Fibroblast of mammary gland (primary cell): Measurements from ENCODE around the gene CDK5RAP3.

Source experiments
- DNase-seq: peaks from one replicate; pipeline ENCODE4 v3.0.0-alpha.2; 2010; ENCODE audit warnings: low read depth
- H3K4me3 ChIP-seq: 2 replicates; pipeline ENCODE4 v1.5.1; 2011; ENCODE audit warnings: low read depth, mild to moderate bottlenecking, low read length, moderate library complexity; ENCODE audit not compliant: control insufficient read depth
- TF ChIP-seq, protein P1 (sequence below): conservative IDR thresholded peaks from 2 replicates; pipeline ENCODE4 v1.5.1; 2011; ENCODE audit warnings: low read depth, low read length, inconsistent platforms; ENCODE audit not compliant: control insufficient read depth, insufficient read depth

The CDK5RAP3 gene

DNA sequence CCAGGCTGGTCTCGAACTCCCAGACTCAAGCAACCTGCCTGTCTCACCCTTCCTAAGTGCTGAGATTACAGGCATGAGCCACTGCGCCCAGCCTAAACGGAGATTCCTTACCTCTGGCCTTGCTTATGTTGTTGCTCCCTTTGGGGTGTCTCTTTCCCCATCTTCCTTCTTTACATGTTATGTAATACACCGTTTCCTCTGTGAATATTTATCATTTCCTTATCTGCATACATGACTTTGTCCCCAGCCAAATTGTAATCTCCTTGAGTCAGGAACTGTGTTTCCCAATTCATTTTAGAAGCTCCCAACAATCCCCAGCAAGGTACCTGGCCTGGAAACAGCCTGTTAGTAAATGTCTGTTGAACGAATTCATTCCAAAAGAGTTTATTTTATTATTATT, 51.0 kb downstream of the CDK5RAP3 start:
- H3K4me3 ChIP-seq = no peak overlapping the region
- TF ChIP-seq, protein P1, sequence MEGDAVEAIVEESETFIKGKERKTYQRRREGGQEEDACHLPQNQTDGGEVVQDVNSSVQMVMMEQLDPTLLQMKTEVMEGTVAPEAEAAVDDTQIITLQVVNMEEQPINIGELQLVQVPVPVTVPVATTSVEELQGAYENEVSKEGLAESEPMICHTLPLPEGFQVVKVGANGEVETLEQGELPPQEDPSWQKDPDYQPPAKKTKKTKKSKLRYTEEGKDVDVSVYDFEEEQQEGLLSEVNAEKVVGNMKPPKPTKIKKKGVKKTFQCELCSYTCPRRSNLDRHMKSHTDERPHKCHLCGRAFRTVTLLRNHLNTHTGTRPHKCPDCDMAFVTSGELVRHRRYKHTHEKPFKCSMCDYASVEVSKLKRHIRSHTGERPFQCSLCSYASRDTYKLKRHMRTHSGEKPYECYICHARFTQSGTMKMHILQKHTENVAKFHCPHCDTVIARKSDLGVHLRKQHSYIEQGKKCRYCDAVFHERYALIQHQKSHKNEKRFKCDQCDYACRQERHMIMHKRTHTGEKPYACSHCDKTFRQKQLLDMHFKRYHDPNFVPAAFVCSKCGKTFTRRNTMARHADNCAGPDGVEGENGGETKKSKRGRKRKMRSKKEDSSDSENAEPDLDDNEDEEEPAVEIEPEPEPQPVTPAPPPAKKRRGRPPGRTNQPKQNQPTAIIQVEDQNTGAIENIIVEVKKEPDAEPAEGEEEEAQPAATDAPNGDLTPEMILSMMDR = no peak
- no peak for DNase-seq

DNA sequence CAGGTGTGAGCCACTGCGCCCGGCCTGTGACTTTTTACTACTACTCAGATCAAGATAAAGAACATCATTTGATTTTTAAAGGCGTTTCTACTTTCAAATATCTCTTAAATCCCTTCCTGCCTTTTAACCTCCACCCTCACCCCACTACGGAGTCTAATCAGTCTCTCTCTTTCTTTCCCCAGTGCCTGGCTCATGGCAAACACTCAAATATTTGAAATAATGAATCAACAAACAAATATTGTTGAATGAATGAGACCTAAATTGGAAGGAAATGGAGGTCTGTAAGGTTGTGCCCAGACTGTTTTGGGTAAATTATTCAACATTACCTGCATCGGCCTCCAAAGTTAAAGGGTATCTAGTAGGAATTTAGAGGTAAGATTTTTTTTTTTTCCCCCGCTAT, 52.0 kb downstream of the CDK5RAP3 start:
- no peak for DNase-seq

DNA sequence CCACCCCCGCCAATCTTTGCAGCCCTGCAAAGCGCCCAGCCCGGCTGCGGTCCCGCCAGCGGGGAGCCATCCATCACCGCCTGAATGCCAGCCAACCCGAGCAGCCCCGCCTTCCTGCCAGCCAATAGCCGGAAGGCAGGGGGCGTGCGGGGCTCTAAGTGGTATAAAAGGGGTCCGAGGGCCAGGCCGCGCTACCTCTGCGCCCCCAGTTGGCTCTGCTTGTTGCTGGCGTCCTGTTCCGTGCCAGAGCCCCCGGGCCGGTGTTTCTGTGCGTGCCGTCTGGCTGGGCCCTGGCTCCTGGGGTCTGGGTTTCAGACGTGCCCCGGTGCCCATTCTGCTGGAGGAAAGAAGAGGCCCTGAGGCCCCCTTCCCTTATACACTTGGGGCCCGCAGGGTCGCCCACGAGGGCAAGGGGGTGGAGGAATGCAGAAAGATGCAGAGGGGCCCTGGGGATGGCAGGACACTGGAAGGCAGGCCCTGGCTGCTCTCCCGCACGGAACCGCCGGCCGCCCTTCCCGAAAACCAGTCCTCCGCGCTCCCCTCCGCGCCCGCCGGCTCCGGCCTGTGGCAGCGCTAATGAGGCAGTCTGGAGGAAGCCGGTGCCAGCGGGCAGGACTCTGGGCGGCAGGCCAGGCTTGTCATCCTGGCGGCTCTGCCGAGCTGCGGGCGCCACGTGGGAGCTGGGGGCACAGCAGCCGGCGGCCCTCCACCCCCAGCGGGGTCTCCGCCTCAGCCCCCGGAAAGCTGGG, 52.7 kb downstream of the CDK5RAP3 start:
- H3K4me3 ChIP-seq = peak overlapping the region; percentile 57
- peak; percentile 52 for DNase-seq
- TF ChIP-seq, protein P1 = no peak

More for the DNA sequence above, 52.0 kb downstream of the CDK5RAP3 start:
- no peak overlapping the region for H3K4me3 ChIP-seq
- TF ChIP-seq, protein P1 = no peak

DNA sequence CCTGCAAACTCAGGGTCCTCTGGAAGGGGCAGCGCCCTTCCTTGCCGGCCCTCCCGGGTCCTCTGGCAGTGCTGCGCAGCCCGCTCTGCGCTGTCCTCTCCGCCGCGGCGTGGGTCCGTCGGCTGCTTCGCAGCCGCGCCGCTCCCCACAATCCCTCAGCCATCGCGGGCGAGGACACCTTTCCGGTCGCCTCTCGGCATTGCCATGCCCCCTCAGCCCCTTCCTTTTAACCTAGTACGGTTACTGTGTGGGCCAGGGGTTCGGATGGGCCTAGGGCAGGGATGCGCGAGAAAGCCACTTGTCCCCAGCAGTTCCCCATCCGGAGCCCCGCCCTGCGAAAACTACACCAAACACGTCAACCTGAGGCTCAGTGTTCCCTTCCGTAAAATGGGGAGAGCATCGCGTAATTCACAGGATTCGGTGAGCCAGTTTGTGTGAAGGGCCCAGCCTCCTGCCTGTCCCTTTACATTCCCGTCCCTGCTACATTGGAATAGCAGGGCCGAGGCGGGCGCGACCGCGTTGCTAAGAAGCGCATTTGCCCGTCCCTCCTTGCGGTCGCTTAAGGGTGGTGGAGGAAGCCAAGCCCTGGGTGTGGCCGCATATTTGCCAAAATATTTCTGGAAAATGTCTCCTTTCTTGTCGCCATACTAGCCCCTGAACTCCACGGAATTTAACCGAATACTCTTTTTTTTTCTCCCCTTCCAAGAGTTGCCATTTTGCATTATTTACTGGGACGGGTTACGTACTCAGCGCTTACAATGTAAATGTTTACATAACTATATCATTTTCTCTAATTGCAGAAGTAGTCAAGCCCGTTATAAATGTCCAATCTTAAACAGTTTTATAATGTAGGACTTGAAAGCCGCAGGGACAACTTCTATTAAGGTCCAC, 53.5 kb downstream of the CDK5RAP3 start:
- peak; percentile 21 for DNase-seq

DNA sequence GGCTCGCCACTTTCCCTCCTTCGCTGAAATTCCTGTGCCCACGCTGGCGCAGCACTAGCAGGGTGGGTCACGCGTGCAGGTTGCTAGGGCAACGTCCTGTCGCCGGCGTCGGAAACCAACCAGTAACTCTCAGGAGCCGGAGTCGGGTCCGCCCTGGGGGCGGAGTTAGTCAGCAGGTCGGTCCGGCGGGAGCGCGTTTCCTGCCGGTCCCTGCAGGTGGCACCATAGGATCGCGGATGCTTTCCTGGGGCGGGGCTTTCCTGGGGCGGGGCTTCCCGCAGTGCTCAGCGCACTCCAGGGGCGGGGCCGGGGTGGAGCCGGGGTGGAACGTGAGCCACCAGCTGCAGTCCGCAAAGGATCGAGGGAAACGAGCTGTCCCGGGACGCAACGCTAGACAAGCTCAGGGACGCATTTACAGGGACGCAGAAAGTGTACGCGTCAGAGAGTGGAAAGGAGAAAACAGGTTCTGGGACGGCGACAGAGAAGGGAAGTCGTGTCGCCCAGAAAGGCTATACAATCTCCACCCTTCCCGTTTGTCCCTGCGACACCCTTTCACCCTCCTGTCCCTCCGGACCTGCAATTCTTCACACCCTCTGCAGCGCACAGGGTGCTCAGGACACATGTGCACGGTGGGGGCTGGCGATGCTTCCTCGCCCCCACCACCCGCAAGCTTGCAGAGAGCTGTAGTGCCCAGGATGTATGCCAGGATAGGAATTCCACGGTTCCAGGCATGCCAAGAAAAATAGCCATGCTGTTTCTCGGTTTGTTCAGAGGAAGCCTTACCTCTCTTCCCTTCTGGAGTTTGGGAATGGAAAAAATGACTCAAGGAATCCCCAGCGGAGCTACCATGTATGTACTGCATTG, 54.4 kb downstream of the CDK5RAP3 start:
- peak; percentile 95 for DNase-seq
- peak overlapping the region; percentile 57 for H3K4me3 ChIP-seq
- TF ChIP-seq, protein P1 = peak; percentile 61

More for the DNA sequence above, 53.5 kb downstream of the CDK5RAP3 start:
- H3K4me3 ChIP-seq = peak overlapping the region; percentile 57
- TF ChIP-seq, protein P1 = no peak

DNA sequence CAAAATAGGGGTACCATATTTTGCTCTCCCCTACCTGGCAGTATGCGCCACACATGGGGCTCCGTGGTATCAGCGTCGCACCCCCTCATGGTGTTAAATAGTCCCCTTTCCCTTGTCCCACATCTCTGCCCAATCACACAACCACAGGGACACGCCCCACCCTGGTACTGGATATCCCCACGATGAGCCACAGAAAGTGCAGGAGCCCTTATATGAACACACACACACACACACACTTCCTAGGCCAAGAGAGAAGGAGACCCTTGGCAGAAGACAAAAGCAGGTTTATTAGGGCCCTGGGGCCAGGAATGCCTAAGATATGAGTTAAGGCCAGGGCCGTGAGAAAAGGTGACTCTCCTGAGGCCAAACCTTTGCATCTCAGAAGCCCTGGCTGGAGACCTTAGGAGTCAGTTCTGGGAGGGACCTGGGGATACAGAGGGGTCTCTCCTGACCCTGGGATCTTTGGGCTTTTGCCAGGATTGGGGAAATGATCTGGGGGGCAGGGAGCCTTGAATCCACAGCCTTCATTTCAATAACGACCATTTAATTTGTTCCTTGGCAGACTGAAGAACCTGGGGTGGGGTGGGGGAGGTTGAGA, 55.1 kb downstream of the CDK5RAP3 start:
- H3K4me3 ChIP-seq = peak overlapping the region; percentile 54
- no peak for DNase-seq
- TF ChIP-seq, protein P1 = no peak
